Esophagus (tissue), 2 donors: ENCODE measurements around the gene CREB3L2. TPM values are rescaled to one million over a fixed set of nuclear protein-coding genes. Genes with fewer than 3 reads are reported as not detected.

Experiments used
- H3K27ac ChIP-seq, 2 donors: one replicate each; pipeline ENCODE4 v1.5.1; 2013; ENCODE audit warnings: low read depth in 2 of 2, mild to moderate bottlenecking in 2 of 2, inconsistent platforms in 1 of 2, low read length in 1 of 2, moderate library complexity in 1 of 2
- H3K27me3 ChIP-seq, 2 donors: one replicate each; pipeline ENCODE4 v1.6.1; 2013; ENCODE audit warnings: low read length in 2 of 2, control low read depth in 1 of 2, mild to moderate bottlenecking in 1 of 2; ENCODE audit not compliant: insufficient read depth in 2 of 2, control insufficient read depth in 1 of 2
- H3K36me3 ChIP-seq, 2 donors: one replicate each; pipeline ENCODE4 v1.6.1; 2013; ENCODE audit warnings: low read length in 1 of 2; ENCODE audit not compliant: control insufficient read depth in 2 of 2, insufficient read depth in 2 of 2
- H3K4me1 ChIP-seq, 2 donors: one replicate each; pipeline ENCODE4 v1.6.1; 2013; ENCODE audit warnings: low read length in 1 of 2; ENCODE audit not compliant: control insufficient read depth in 2 of 2, insufficient read depth in 2 of 2
- H3K4me3 ChIP-seq, 2 donors: one replicate each; pipeline ENCODE4 v1.5.1; 2013; ENCODE audit warnings: low read length in 2 of 2, mild to moderate bottlenecking in 2 of 2, low read depth in 1 of 2, moderate library complexity in 1 of 2
- H3K9me3 ChIP-seq, 2 donors: one replicate each; pipeline ENCODE4 v1.6.1; 2013; ENCODE audit warnings: mild to moderate bottlenecking in 2 of 2, low read depth in 1 of 2, low read length in 1 of 2, moderate library complexity in 1 of 2; ENCODE audit not compliant: control insufficient read depth in 2 of 2, insufficient read depth in 1 of 2
- WGBS, 2 donors: extraction: QIAGEN DNeasy Blood & Tissue Kit; methylation state at CpG; one replicate each; pipeline ENCODE4 v1.1.7; 2013; 5-methylcytosine and 5-hydroxymethylcytosine counted together
- polyA plus RNA-seq, 2 donors: library from polyadenylated mRNA; stranded (reverse); fragments of 200-250 nt; gene quantifications; one replicate each; pipeline ENCODE4 v1.2.3, GENCODE V29; 2013
- donor health status: healthy with polysubstance abuse.
- donor health status: Bipolar disorder and iron deficiency.

Gene CREB3L2
- polyA plus RNA-seq, 2 donors: 4.9 to 7.3 TPM

- peaks cover 6 to 11% of the 10 kb centered on the region in 2 donors for H3K36me3 ChIP-seq
- no peaks in the 10 kb centered on the region for H3K27me3 ChIP-seq
- H3K9me3 ChIP-seq: no peaks in the 10 kb centered on the region
- H3K4me1 ChIP-seq: no peaks in the 10 kb centered on the region
- H3K4me3 ChIP-seq: no peak overlapping the region
- 74% methylated on average over 2 of the region's 2 CpGs for WGBS, 2 donors
- H3K27ac ChIP-seq: no peak overlapping the region
Measured at GRCh38 chr7:137886746-137887145, 115.1 kb downstream of the CREB3L2 start.

- Histone ChIP-seq H3K9me3 (no peaks in the 10 kb centered on the region), H3K27me3 (no peaks in the 10 kb centered on the region), H3K4me3 (no peak overlapping the region), H3K27ac (no peak overlapping the region), H3K4me1 (no peaks in the 10 kb centered on the region), H3K36me3 (peaks cover 11 to 13% of the 10 kb centered on the region in 2 donors)
- WGBS, 2 donors: 79 to 82% methylated on average over 3 of the region's 3 CpGs
Measured at GRCh38 chr7:137886281-137886680, 115.6 kb downstream of the CREB3L2 start.

- peaks cover 11 to 13% of the 10 kb centered on the region in 2 donors for H3K36me3 ChIP-seq
- H3K27me3 ChIP-seq: no peaks in the 10 kb centered on the region
- no peaks in the 10 kb centered on the region for H3K9me3 ChIP-seq
- WGBS, 2 donors: 74 to 79% methylated on average over 5 of the region's 5 CpGs
- peak overlapping the region in 1 of 2 donors; percentile 43 for H3K27ac ChIP-seq
- H3K4me3 ChIP-seq: no peak overlapping the region
- H3K4me1 ChIP-seq: no peaks in the 10 kb centered on the region
Measured at GRCh38 chr7:137885678-137886077, 116.2 kb downstream of the CREB3L2 start.

- peaks cover 3 to 12% of the 10 kb centered on the region in 2 donors for H3K4me1 ChIP-seq
- no peak overlapping the region for H3K4me3 ChIP-seq
- no peaks in the 10 kb centered on the region for H3K27me3 ChIP-seq
- peaks cover 11 to 19% of the 10 kb centered on the region in 2 donors for H3K36me3 ChIP-seq
- peak overlapping the region in 1 of 2 donors; percentile 50 for H3K27ac ChIP-seq
- H3K9me3 ChIP-seq: no peaks in the 10 kb centered on the region
Measured at GRCh38 chr7:137882806-137883205, 119.1 kb downstream of the CREB3L2 start.

- Histone ChIP-seq H3K36me3 (peaks cover 11 to 20% of the 10 kb centered on the region in 2 donors), H3K4me1 (peaks cover 3 to 12% of the 10 kb centered on the region in 2 donors)
Measured at GRCh38 chr7:137882261-137882668, 119.6 kb downstream of the CREB3L2 start.

GRCh38 chr7:137881607-137882260 is 120.2 kb downstream of the CREB3L2 start:
- Histone ChIP-seq H3K4me3 (no peak overlapping the region), H3K27me3 (no peaks in the 10 kb centered on the region), H3K36me3 (peaks cover 11 to 20% of the 10 kb centered on the region in 2 donors), H3K27ac (peak overlapping the region; percentile 23 to 48), H3K9me3 (no peaks in the 10 kb centered on the region), H3K4me1 (peaks cover 3 to 12% of the 10 kb centered on the region in 2 donors)
- 89 to 93% methylated on average over 8 of the region's 8 CpGs for WGBS, 2 donors

More at GRCh38 chr7:137882261-137882668, 119.6 kb downstream of the CREB3L2 start:
- no peaks in the 10 kb centered on the region for H3K9me3 ChIP-seq
- no peaks in the 10 kb centered on the region for H3K27me3 ChIP-seq
- H3K27ac ChIP-seq: peak overlapping the region; percentile 23 to 50
- H3K4me3 ChIP-seq: no peak overlapping the region
- 44 to 68% methylated on average over 5 of the region's 5 CpGs for WGBS, 2 donors

- Histone ChIP-seq H3K27me3 (no peaks in the 10 kb centered on the region), H3K27ac (peak overlapping the region; percentile 66 to 80), H3K9me3 (no peaks in the 10 kb centered on the region), H3K36me3 (peaks cover 11 to 22% of the 10 kb centered on the region in 2 donors), H3K4me3 (no peak overlapping the region), H3K4me1 (peaks cover 3 to 12% of the 10 kb centered on the region in 2 donors)
- WGBS, 2 donors: 46 to 50% methylated on average over 5 of the region's 5 CpGs
Measured at GRCh38 chr7:137880432-137880831, 121.5 kb downstream of the CREB3L2 start.

- H3K4me1 ChIP-seq: peaks cover 3 to 12% of the 10 kb centered on the region in 2 donors
- 64 to 72% methylated on average over 20 of the region's 20 CpGs for WGBS, 2 donors
- H3K27ac ChIP-seq: peak overlapping the region; percentile 66 to 80
- no peaks in the 10 kb centered on the region for H3K27me3 ChIP-seq
- H3K4me3 ChIP-seq: no peak overlapping the region
- peaks cover 14 to 18% of the 10 kb centered on the region in 2 donors for H3K36me3 ChIP-seq
- H3K9me3 ChIP-seq: no peaks in the 10 kb centered on the region
Measured at GRCh38 chr7:137879357-137880158, 122.3 kb downstream of the CREB3L2 start.

- H3K36me3 ChIP-seq: peaks cover 14 to 18% of the 10 kb centered on the region in 2 donors
- peaks cover 3 to 12% of the 10 kb centered on the region in 2 donors for H3K4me1 ChIP-seq
- 74 to 77% methylated on average over 8 of the region's 8 CpGs for WGBS, 2 donors
- H3K27me3 ChIP-seq: no peaks in the 10 kb centered on the region
- peak overlapping the region; percentile 66 to 71 for H3K27ac ChIP-seq
- no peaks in the 10 kb centered on the region for H3K9me3 ChIP-seq
- no peak overlapping the region for H3K4me3 ChIP-seq
Measured at GRCh38 chr7:137878333-137878961, 123.4 kb downstream of the CREB3L2 start.
